Peyer's patch (tissue), 4 donors: Measurements from ENCODE around the gene CYP1A1.

Experiments used
- CTCF ChIP-seq, 6 experiments: fragments of 450-650 bp in 4 of 6; fragments of 200-600 bp in 2 of 6; sonication (generic) in 1 of 6; IDR thresholded peaks; one replicate each; pipeline ENCODE4 v1.5.1; 2017 to 2019; ENCODE audit warnings: antibody characterized with exemption in 6 of 6, mild to moderate bottlenecking in 3 of 6, moderate library complexity in 1 of 6
- POLR2A ChIP-seq, 2 donors: fragments of 450-650 bp; IDR thresholded peaks; one replicate each; pipeline ENCODE4 v1.5.1; 2017; ENCODE audit warnings: antibody characterized with exemption in 2 of 2, mild to moderate bottlenecking in 2 of 2, moderate library complexity in 2 of 2

GRCh38 chr15:74763416-74763815 lies 38.1 kb upstream of the CYP1A1 start:
- TF ChIP-seq CTCF (IDR thresholded peaks at IDR 0.05) (no peak), POLR2A (IDR thresholded peaks at IDR 0.05) (no peak)
